Lower leg skin (tissue), 4 donors: ENCODE measurements around the gene MT1X. TPM values are rescaled to one million over a fixed set of nuclear protein-coding genes. Genes with fewer than 3 reads are reported as not detected.

Experiments used
- DNase-seq, 2 donors: peaks; one replicate each; pipeline ENCODE4 v3.0.0-alpha.2; 2019; ENCODE audit warnings: low spot score in 2 of 2
- H3K4me3 ChIP-seq: fragments of 200-600 bp; sonication (generic); 2 replicates; pipeline ENCODE4 v1.5.1; 2017; ENCODE audit warnings: mild to moderate bottlenecking, low read depth; ENCODE audit not compliant: poor library complexity, severe bottlenecking
- POLR2A ChIP-seq, 2 donors: fragments of 450-650 bp; IDR thresholded peaks; one replicate each; pipeline ENCODE4 v1.6.1; 2016 to 2017; ENCODE audit warnings: antibody characterized with exemption in 2 of 2, mild to moderate bottlenecking in 1 of 2, moderate library complexity in 1 of 2
- whole genome bisulfite sequencing, 2 donors: methylation state at CpG; one replicate each; pipeline ENCODE4 v1.1.5; 2018; 5-methylcytosine and 5-hydroxymethylcytosine counted together
- intact Hi-C: fragments of 100-400 bp; cut with DNase I; formaldehyde crosslinking; loops from one replicate; pipeline ENCODE4 v1.15.0; 2023; ENCODE audit warnings: low total_unique reads
- total RNA-seq, 4 donors: library from RNA; depleted of rRNA; stranded (reverse); fragments of >200 nt; gene quantifications; one replicate each; pipeline ENCODE4 v1.1.0, GENCODE V29; 2016
- TF ChIP-seq, protein P1 (sequence below), 3 donors: fragments of 450-650 bp; IDR thresholded peaks; one replicate each; pipeline ENCODE4 v1.5.1; 2016; ENCODE audit warnings: antibody characterized with exemption in 3 of 3, mild to moderate bottlenecking in 3 of 3, moderate library complexity in 2 of 3

The MT1X gene
- total RNA-seq, 4 donors from 2014 or later, result 1,041 to 3,584 (median 2,610) TPM

DNA sequence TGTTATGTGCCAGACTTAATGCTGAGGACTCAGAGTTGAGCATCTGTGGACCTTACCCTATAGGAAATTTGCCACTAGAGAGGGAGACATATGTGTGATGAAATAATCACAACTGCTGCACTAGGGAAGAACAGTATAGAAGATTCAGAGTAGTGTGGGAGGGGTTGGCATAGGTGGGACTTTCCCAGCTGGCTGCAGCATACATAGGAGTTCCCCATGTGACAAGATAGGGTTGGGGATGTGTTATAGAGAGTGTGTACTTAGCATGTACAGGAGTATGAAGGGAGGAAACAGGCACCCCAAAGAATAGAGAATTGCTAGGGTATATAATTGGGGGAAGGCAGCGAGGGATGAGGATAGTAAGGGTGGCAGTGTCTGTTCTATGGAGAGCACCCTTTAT is 50.6 kb downstream of the MT1X start:
- no peak for DNase-seq
- TF ChIP-seq, protein P1, sequence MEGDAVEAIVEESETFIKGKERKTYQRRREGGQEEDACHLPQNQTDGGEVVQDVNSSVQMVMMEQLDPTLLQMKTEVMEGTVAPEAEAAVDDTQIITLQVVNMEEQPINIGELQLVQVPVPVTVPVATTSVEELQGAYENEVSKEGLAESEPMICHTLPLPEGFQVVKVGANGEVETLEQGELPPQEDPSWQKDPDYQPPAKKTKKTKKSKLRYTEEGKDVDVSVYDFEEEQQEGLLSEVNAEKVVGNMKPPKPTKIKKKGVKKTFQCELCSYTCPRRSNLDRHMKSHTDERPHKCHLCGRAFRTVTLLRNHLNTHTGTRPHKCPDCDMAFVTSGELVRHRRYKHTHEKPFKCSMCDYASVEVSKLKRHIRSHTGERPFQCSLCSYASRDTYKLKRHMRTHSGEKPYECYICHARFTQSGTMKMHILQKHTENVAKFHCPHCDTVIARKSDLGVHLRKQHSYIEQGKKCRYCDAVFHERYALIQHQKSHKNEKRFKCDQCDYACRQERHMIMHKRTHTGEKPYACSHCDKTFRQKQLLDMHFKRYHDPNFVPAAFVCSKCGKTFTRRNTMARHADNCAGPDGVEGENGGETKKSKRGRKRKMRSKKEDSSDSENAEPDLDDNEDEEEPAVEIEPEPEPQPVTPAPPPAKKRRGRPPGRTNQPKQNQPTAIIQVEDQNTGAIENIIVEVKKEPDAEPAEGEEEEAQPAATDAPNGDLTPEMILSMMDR (IDR thresholded peaks at IDR 0.05), result no peak
- TF ChIP-seq POLR2A (IDR thresholded peaks at IDR 0.05), result no peak
- H3K4me3 ChIP-seq, result no peak overlapping the region
- intact Hi-C loops, result no loop called here
- 83 to 91% methylated on average over 1 of the region's 1 CpG for WGBS, 2 donors

Other genes with a start within 250 kb of the MT1X start
- 10 to 100 TPM; 39.9 to 98.6 (median 46.1) TPM for gene NUDT21, start 231.1 kb upstream of the MT1X start, total RNA-seq
- gene OGFOD1, start 230.9 kb upstream of the MT1X start, total RNA-seq, result 10 to 100 TPM; 17.0 to 42.2 (median 34.6) TPM
- 100 to 1,000 TPM in 2 of 4 donors, 10 to 100 TPM in 2; 76.6 to 106 (median 92.4) TPM for gene BBS2, start 162.4 kb upstream of the MT1X start, total RNA-seq
- 1,000 to 10,000 TPM in 1 of 4 donors, 100 to 1,000 TPM in 1, 10 to 100 TPM in 1, not detected in 1; 46.1 to 1,445 (median 937) TPM for gene MT4, start 117.4 kb upstream of the MT1X start, total RNA-seq
- 1 to 10 TPM in 1 of 4 donors, not detected in 3; 1.2 TPM for gene MT3, start 92.9 kb upstream of the MT1X start, total RNA-seq
- 100 to 1,000 TPM in 3 of 4 donors, 10 to 100 TPM in 1; 35.8 to 190 (median 135) TPM for gene MT2A, start 73.9 kb upstream of the MT1X start, total RNA-seq
- gene MT1E, start 56.7 kb upstream of the MT1X start, total RNA-seq, result 100 to 1,000 TPM; 140 to 437 (median 224) TPM
- 10 to 100 TPM; 14.1 to 29.7 (median 17.1) TPM for gene MT1M, start 49.8 kb upstream of the MT1X start, total RNA-seq
- 10 to 100 TPM in 2 of 4 donors, 1 to 10 TPM in 2; 3.7 to 23.3 (median 11.2) TPM for gene MT1A, start 43.8 kb upstream of the MT1X start, total RNA-seq
- not detected for gene MT1B, start 30.6 kb upstream of the MT1X start, total RNA-seq
- 10 to 100 TPM in 2 of 4 donors, 1 to 10 TPM in 2; 2.1 to 17.2 (median 8.3) TPM for gene MT1F, start 24.5 kb upstream of the MT1X start, total RNA-seq
- gene MT1G, start 14.4 kb upstream of the MT1X start, total RNA-seq, result 10 to 100 TPM in 2 of 4 donors, 1 to 10 TPM in 1, not detected in 1; 5.6 to 46.4 (median 37.8) TPM
- gene MT1H, start 12.7 kb upstream of the MT1X start, total RNA-seq, result 1 to 10 TPM in 2 of 4 donors, not detected in 2; 1.2 to 3.9 TPM
- 10 to 100 TPM; 21.0 to 40.6 (median 31.2) TPM for gene NUP93, start 47.7 kb downstream of the MT1X start, total RNA-seq
- not detected for gene SLC12A3, start 182.7 kb downstream of the MT1X start, total RNA-seq
- 100 to 1,000 TPM; 136 to 165 (median 158) TPM for gene HERPUD1, start 249.7 kb downstream of the MT1X start, total RNA-seq